HS-5 (cell line): ENCODE data around the gene SHC3.
A peak's percentile ranks its signal among the peaks of the same experiment; 100 is the strongest.

Source experiments
- DNase-seq: peaks from one replicate; pipeline ENCODE4 v3.0.0-alpha.2; 2012; ENCODE audit warnings: low read depth

SHC3 gene

DNA sequence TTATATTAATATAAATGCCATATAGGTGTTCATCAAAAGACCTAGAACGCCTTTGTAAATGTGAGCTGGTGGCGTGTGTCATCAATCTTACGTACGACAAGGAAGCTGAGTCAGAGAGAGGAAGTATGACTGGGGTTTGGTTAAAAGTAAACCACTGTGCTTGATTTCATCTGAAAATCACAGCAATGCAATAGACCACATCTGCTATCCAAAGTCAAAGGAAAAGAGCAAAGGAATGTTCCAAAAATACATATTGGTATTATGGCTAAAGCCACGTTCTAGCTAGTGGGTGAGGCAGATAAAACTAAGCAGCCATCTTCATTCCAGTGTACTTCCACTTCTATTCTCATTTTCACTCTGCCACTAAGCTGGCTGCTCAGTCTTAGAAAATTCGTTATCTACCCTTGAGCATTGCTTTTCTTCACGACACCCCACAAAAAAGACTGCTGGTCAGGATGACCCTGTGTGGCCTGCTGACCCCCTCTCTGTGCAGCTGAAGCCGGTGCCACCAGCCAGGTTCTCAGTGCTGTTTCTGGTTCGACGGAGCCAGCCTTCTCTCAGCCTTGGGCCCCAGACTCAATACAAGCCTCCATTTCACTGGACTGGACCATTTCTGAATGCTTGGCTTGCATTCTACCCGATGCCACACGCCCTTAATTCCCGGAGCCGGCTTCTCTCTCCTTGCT lies 23.8 kb downstream of the SHC3 start:
- peak; percentile 91 for DNase-seq

GRCh38 chr9:89154218-89154617 lies 24.4 kb downstream of the SHC3 start:
- no peak for DNase-seq

DNA sequence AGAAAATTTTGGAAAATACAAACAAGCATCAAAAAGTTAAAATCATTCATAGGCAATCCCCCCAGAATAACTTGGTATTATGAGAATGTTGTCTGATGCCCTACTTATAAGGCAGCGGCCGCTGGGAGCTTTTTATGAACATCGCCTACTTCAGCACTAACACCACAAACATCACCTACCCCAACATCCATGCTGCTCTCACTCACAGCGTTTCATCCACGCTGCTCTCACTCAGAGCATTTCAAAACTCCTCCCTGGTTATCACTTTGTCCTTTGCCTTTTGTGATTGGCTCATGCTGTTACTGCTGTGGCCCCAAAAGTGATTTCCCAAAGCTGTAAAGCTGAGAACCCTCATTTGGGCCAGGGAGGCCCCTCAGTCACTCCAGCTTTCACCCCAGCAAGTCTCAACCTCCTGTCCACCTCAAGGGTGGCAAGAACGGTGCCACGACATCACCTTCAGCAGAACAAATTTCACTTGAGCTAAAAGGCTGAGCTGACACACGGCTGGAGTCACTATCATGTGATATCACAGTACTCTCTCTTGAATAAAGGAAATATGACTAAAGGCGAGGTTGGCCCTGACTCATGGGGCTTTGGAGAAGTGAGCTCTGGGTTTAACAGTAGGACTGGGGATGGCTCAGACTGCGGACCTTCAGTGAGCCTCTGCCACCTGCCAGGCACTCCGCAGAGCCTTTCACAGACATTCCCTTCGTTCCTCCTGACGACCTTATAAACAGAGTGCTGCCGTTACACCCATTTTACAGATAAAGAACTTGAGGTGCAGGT lies 25.2 kb downstream of the SHC3 start:
- peak; percentile 89 for DNase-seq

DNA sequence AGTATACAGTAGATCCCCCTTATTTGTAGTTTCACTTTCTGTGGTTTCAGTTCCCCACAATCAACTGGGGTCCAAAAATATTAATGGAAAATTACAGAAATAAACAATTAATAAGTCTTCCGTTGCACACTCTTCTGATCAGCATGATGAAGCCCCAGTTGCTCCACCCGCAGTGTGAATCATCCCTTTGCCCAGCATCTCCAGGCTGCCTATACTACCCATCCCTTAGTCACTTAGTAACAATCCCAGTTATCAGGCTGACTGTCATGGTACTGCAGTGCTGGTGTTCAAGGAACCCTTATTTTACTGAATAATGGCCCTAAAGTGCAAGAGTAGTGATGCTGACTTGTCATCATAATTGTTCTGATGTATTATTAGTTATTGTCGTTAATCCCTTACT lies 28.9 kb downstream of the SHC3 start:
- no peak for DNase-seq

- no peak for DNase-seq
Observed at GRCh38 chr9:89145097-89145496, 33.5 kb downstream of the SHC3 start.

DNA sequence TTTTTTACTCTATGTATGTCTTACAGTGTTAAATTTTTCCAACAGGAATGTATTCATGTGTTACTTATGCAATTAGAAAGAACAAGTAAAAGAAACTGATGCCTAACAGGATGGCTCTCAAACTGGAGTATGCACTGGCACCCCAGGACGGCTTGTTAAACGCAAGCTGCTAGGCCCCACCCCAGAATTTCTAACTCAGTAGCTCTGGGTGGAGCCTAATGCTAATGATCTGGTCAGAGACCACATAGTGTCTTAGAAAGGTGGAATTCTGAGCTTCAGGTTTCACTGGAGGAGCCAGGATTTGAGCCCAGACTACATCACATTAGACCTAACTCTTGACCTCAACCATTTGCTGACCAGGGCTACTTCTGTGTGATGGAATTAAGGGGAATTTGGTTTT lies 34.4 kb downstream of the SHC3 start:
- DNase-seq, result no peak

- no peak for DNase-seq
Observed at GRCh38 chr9:89143266-89143665, 35.4 kb downstream of the SHC3 start.

DNA sequence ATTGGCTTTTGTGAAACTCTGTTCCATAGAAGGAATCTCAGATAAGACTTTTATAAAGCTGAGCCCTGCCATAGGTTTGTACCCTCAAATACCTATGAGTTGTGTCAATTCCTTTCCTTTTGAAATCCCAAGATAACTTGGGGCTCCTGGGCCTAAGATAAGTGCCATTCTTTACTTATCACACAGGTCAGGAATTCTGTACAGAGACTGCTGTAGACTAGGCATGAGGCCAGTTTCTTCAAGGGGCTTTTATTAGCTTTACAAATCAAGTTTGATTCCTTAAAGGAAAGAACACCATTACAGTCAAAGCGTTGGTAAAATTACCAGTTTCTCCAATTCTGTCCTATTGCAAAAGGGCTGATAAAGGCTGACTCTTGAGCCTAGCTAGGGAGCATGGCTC lies 39.2 kb downstream of the SHC3 start:
- DNase-seq, result no peak

DNA sequence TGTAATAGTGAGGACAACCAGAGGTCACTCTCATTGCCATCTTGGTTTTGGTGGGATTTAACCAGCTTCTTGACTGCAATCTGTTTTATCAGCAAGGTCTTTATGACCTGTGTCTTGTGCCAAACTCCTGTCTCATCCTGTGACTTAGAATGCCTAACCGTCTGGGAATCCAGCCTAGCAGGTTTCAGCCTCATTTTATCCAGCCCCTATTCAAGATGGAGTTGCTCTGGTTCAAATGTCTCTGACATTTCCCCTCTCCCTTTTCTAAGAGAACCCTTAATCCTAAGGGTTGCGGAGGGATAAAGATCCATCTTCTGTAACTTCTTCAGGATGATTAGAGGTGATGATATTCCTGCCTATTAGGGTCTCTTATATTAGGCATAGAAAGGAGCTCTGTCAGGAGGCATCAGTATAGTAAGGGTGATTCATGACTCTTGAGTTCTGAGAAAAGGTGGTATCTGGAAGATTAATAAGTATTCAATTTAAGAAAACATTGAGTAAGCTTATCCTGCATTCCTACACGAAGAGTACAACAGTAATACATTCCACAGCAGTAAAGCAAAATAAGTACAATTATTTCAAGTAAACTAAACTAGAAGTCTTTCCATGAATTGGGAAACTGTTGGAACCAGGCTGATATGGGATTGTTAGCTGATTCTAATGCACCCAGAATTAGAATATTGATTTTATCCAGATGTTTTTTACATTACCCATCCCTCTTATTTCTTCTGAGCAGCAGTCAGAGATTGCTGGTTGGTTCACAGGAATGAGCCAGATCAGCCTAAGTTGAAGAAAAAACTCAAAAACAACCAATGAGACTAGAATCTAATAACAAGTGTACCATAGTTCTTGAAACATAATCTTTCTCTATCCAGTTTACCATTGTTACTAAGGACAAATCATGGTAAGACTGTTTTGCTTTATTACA lies 39.9 kb downstream of the SHC3 start:
- DNase-seq, result no peak

DNA sequence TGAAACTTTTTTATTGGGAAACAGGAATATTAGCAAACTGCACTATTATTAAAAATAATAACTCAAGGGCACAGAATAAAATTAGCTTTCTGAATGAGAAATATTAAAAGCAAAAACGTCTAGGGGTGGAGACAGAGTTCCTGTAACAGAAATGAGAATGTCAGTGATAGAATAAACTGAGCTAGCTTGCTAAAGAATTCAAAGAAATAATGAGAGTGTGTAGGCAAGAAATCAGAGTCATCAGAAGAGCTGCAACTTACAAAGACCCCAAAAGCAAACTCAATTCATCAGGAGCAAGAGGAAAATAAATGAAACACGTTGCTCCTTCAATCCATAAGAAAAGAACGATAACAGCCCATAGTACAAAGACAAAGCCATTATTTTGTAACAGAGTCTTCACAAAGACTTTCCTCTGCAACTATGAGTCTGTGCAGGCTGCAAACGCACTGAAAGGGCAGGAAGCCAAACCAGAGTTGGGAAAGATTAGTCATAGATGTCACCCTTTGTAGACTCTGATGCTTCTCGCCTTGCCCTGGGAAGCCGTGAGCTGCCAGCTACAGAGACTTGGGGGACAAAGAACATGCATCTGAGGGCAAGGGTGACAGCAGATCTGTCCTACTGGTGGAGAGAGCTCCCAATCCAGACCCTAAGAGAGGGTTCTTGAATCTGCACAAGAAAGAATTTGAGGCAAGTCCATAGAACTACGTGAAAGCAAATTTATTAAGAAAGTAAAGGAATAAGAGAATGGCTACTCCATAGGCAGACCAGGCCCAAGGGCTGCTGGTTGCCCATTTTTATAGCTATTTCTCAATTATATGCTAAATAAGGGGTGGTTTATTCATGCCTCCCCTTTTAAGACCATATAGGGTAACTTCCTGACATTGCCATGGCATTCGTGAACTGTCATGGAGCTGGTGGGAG lies 40.8 kb downstream of the SHC3 start:
- peak; percentile 76 for DNase-seq

GRCh38 chr9:89135591-89136166 lies 42.9 kb downstream of the SHC3 start:
- no peak for DNase-seq

DNA sequence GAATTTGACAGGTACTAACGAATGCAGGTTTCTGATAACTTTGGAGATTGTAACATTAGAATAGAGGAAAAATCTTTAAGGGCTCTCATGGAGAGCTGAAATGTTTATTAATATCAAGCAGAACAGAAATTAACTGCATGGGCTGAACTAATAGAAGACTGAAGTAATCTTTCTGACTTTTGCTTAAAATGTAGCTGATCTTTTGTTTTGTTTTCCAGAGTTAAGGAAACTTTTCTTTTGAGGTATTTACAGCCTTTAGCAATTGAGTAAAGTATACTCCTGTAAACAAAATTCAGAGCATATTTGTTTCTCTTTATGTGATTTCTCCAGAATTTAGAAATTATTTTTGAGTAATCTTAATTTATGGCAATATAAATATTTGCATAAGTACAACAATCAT lies 43.9 kb downstream of the SHC3 start:
- no peak for DNase-seq

- no peak for DNase-seq
Observed at GRCh38 chr9:89122949-89123348, 55.7 kb downstream of the SHC3 start.

DNA sequence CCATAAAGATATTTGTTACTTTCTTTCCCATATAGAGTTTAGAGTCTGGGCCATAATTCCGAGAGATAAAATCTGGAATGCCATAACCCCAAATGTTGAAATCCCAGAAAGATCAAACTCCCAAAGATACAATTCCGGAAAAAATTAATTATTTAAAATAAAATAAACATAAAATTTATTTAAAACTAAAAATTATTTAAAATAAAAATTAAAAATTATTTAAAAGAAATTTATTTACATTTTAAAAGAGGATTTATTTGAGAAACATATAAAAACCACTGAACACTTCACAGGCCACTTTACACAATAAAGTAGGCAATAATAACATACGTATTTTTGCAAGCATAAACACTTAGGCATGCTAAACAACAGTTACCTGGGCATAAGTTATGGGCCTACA lies 57.9 kb downstream of the SHC3 start:
- no peak for DNase-seq

DNA sequence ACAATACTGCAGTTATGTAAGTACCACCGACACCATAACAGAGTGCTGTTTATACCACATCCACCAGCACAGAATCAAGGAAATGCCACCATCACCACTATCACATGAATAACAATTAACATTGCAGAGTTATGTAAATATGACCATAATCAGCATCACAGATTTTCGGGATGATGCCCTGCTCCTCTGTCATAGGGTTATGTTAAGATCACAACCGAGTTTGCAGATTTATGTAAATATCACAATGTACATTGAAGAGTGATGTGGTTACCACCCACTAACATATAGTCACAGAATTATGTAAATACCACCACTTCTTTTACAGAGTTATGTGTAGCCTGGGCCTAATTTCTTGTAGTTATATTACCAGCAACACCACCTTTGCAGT lies 61.8 kb downstream of the SHC3 start:
- DNase-seq, result no peak

- DNase-seq, result peak; percentile 80
Observed at GRCh38 chr9:89116064-89116804, 62.4 kb downstream of the SHC3 start.

DNA sequence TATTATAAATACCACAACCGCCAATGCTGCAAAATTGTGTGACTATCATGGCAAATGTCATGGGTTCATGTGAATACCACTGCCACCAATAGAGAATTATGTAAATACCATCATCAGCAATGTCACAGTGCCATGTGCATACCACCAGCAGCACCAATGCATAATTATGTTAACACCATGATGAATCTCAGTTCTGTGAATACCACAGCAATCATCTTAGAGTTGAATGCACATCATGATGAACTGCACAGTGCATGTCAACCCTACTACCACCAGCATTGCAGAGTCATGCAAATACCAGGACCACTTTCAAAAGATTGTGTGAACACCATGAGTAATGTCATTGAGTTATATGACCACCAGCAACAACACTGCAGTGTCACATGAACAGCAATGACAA lies 63.2 kb downstream of the SHC3 start:
- no peak for DNase-seq

GRCh38 chr9:89114741-89115140 lies 63.9 kb downstream of the SHC3 start:
- no peak for DNase-seq

- no peak for DNase-seq
Observed at GRCh38 chr9:89113851-89114250, 64.8 kb downstream of the SHC3 start.

- DNase-seq, result no peak
Observed at GRCh38 chr9:89112243-89112642, 66.4 kb downstream of the SHC3 start.

DNA sequence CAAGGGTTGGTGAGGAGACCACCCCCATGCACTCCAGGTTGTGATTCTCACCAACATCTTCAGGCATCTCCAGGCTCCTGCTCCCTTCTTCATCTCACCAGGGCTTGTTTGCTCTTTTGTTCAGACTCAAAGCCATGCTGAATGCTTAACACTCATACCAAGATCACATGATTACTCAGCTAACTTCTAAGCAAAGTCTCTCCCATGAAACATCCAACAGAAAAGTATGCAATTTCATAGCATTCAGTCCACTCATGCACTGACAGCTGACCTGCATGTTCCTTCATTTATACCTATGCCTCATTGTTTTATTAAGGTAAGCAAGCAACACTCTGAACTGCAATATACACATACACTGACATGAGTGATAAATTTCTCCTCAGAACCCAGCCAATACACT lies 69.0 kb downstream of the SHC3 start:
- DNase-seq, result no peak
